Tibial nerve (tissue), 3 donors: ENCODE measurements around the gene KIF6.

Source experiments
- CTCF ChIP-seq, 5 experiments: fragments of 200-600 bp in 3 of 5; fragments of 450-650 bp in 2 of 5; sonication (generic) in 3 of 5; IDR thresholded peaks; one replicate each; pipeline ENCODE4 v1.5.1; 2016 to 2019; ENCODE audit warnings: antibody characterized with exemption in 5 of 5, mild to moderate bottlenecking in 3 of 5, moderate library complexity in 2 of 5
- POLR2A ChIP-seq, 2 donors: fragments of 450-650 bp; IDR thresholded peaks; one replicate each; pipeline ENCODE4 v1.6.1; 2017; ENCODE audit warnings: antibody characterized with exemption in 2 of 2, mild to moderate bottlenecking in 2 of 2, moderate library complexity in 2 of 2

- TF ChIP-seq CTCF (IDR thresholded peaks at IDR 0.05) (no peak), POLR2A (IDR thresholded peaks at IDR 0.05) (no peak)
Measured at GRCh38 chr6:39517756-39518155, 207.5 kb downstream of the KIF6 start.
